Keratinocyte (primary cell): ENCODE measurements around the gene VOPP1.
"Not testable (repeated sequence)": the region's sequence is repeated elsewhere in the genome, so short reads cannot be mapped to it uniquely, and the experiment has no call there.

Experiments used
- CTCF ChIP-seq, 3 experiments: IDR thresholded peaks in 1 of 3; conservative IDR thresholded peaks in 1 of 3; optimal IDR thresholded peaks in 1 of 3; 2 replicates in 2 of 3; 3 replicates in 1 of 3; pipeline versions ENCODE3 to v1.5.1; 2011; ENCODE audit warnings: low read length in 3 of 3, mild to moderate bottlenecking in 3 of 3, moderate library complexity in 2 of 3, control low read depth in 1 of 3, inconsistent platforms in 1 of 3; ENCODE audit not compliant: insufficient read depth in 2 of 3; ENCODE audit errors: extremely low read depth in 1 of 3
- EZH2 ChIP-seq: IDR thresholded peaks from one replicate; pipeline ENCODE4 v1.6.1; 2012; ENCODE audit warnings: inconsistent platforms, mild to moderate bottlenecking, low read length, moderate library complexity

GRCh38 chr7:55605661-55606060 lies 33.4 kb upstream of the VOPP1 start:
- not testable (repeated sequence) for TF ChIP-seq CTCF (optimal IDR thresholded peaks at IDR 0.05 in 1 of 3, IDR thresholded peaks at IDR 0.05 in 1 of 3, conservative IDR thresholded peaks at IDR 0.05 in 1 of 3; ENCODE audit: extremely low read depth in 1 of 3, insufficient read depth in 2 of 3, low read length in 3 of 3); EZH2
